Body of pancreas (tissue), 4 donors: ENCODE data around the gene SLC16A5.

ENCODE experiments used
- POLR2A ChIP-seq, 3 donors: fragments of 450-650 bp; IDR thresholded peaks; one replicate each; pipeline ENCODE4 v1.6.1; 2016; ENCODE audit warnings: antibody characterized with exemption in 3 of 3, mild to moderate bottlenecking in 2 of 3
- TF ChIP-seq, protein P1 (sequence below), 7 experiments: fragments of 450-650 bp in 4 of 7; fragments of 200-600 bp in 3 of 7; sonication (generic) in 3 of 7; IDR thresholded peaks; one replicate each; pipeline ENCODE4 v1.5.1; 2016 to 2019; ENCODE audit warnings: antibody characterized with exemption in 7 of 7

DNA sequence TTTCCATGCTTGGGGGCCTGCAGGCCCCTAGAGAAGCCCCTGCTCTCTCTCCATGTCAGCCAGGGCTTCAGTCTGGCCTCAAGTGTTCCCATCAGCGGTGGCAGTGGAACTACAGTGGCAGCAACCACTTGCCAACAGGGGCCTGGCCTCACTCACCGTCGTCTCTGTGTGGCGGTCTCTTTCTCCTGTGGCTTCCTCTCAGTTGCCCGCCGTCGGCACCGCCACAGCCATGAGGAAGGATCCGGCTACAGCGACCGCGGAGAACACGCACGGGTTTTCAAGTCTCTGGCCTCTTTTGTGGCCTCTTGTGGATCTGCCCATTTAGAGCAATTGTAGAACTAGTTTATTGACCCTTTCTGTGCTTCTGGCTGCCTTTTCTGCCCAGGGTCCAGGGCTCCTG, 30.6 kb downstream of the SLC16A5 start:
- TF ChIP-seq, protein P1, sequence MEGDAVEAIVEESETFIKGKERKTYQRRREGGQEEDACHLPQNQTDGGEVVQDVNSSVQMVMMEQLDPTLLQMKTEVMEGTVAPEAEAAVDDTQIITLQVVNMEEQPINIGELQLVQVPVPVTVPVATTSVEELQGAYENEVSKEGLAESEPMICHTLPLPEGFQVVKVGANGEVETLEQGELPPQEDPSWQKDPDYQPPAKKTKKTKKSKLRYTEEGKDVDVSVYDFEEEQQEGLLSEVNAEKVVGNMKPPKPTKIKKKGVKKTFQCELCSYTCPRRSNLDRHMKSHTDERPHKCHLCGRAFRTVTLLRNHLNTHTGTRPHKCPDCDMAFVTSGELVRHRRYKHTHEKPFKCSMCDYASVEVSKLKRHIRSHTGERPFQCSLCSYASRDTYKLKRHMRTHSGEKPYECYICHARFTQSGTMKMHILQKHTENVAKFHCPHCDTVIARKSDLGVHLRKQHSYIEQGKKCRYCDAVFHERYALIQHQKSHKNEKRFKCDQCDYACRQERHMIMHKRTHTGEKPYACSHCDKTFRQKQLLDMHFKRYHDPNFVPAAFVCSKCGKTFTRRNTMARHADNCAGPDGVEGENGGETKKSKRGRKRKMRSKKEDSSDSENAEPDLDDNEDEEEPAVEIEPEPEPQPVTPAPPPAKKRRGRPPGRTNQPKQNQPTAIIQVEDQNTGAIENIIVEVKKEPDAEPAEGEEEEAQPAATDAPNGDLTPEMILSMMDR (IDR thresholded peaks at IDR 0.05): no peak
- TF ChIP-seq POLR2A (IDR thresholded peaks at IDR 0.05): no peak
